K562 (cell line): ENCODE data around the gene UBE2D2. TPM values are rescaled to one million over a fixed set of nuclear protein-coding genes. Genes with fewer than 3 reads are reported as not detected.

Experiments used
- CBFA2T2 ChIP-seq: fragments of 450-650 bp; conservative IDR thresholded peaks from 2 replicates; pipeline ENCODE4 v1.6.1; 2017; ENCODE audit warnings: mild to moderate bottlenecking
- CTBP1 ChIP-seq: fragments of 450-650 bp; IDR thresholded peaks from 2 replicates; pipeline ENCODE4 v1.6.1; 2016; ENCODE audit warnings: borderline replicate concordance
- CTCF ChIP-seq, 3 experiments: IDR thresholded peaks in 2 of 3; conservative IDR thresholded peaks in 1 of 3; 2 replicates each; pipeline ENCODE4 v1.5.1; 2011 to 2012; ENCODE audit warnings: low read length in 3 of 3, mild to moderate bottlenecking in 3 of 3, control low read depth in 2 of 3, improper control_type of control experiment in 1 of 3, inconsistent platforms in 1 of 3, low read depth in 1 of 3, mixed read lengths in 1 of 3, moderate library complexity in 1 of 3; ENCODE audit not compliant: insufficient read depth in 2 of 3
- EP400 ChIP-seq: fragments of 450-650 bp; IDR thresholded peaks from 2 replicates; pipeline ENCODE4 v1.6.1; 2017; ENCODE audit warnings: antibody characterized with exemption, mild to moderate bottlenecking, moderate library complexity
- FIP1L1 ChIP-seq: fragments of 200-400 bp; formaldehyde crosslinking; IDR thresholded peaks from 2 replicates; pipeline ENCODE4 v1.6.1; 2018; ENCODE audit warnings: mild to moderate bottlenecking, low read depth, low read length; ENCODE audit not compliant: poor library complexity, severe bottlenecking
- HDAC1 ChIP-seq, 2 experiments: fragments of 450-650 bp; IDR thresholded peaks; 2 replicates each; pipeline ENCODE4 v1.6.1; 2016 to 2017; ENCODE audit warnings: inconsistent platforms in 1 of 2, mild to moderate bottlenecking in 1 of 2, moderate library complexity in 1 of 2
- HNRNPH1 ChIP-seq: fragments of 200-400 bp; formaldehyde crosslinking; optimal IDR thresholded peaks from 2 replicates; pipeline ENCODE3; 2017; ENCODE audit warnings: low read depth, mild to moderate bottlenecking, low read length, moderate library complexity
- MBD1 ChIP-seq: fragments of 250-450 bp; sonication (Bioruptor Pico); IDR thresholded peaks from 2 replicates; pipeline ENCODE4 v1.8.0; 2022; ENCODE audit warnings: inconsistent platforms
- MXI1 ChIP-seq: IDR thresholded peaks from 2 replicates; pipeline ENCODE4 v1.6.1; 2011; ENCODE audit warnings: low read depth, mild to moderate bottlenecking, improper control_type of control experiment, low read length
- RBBP5 ChIP-seq: fragments of 200-600 bp; sonication (generic); IDR thresholded peaks from 2 replicates; pipeline ENCODE4 v1.6.1; 2012; ENCODE audit warnings: borderline replicate concordance, mild to moderate bottlenecking, low read length, control low read depth, inconsistent platforms; ENCODE audit not compliant: insufficient read depth, poor library complexity, severe bottlenecking
- RBM25 ChIP-seq: fragments of 200-400 bp; formaldehyde crosslinking; IDR thresholded peaks from 2 replicates; pipeline ENCODE4 v1.6.1; 2018; ENCODE audit warnings: low read length, low read depth, moderate library complexity; ENCODE audit not compliant: severe bottlenecking
- SAFB ChIP-seq: fragments of 200-400 bp; formaldehyde crosslinking; IDR thresholded peaks from 2 replicates; pipeline ENCODE4 v1.6.1; 2017; ENCODE audit warnings: low read depth, low read length, borderline replicate concordance
- SAP30 ChIP-seq: fragments of 200-600 bp; sonication (generic); IDR thresholded peaks from 2 replicates; pipeline ENCODE4 v1.6.1; 2012; ENCODE audit warnings: borderline replicate concordance, low read depth, mild to moderate bottlenecking, moderate library complexity, low read length, control low read depth, inconsistent platforms; ENCODE audit not compliant: insufficient read depth, poor library complexity, severe bottlenecking
- TFAP4 ChIP-seq: sonication (generic); formaldehyde crosslinking; IDR thresholded peaks from 2 replicates; pipeline ENCODE4 v1.8.0; 2022; ENCODE audit warnings: missing genetic modification reagents, mild to moderate bottlenecking, moderate library complexity, borderline replicate concordance
- ZFX ChIP-seq: sonication (generic); formaldehyde crosslinking; IDR thresholded peaks from 2 replicates; pipeline ENCODE4 v1.8.0; 2022; ENCODE audit warnings: mild to moderate bottlenecking, missing genetic modification reagents, moderate library complexity
- ZNF263 ChIP-seq: sonication (generic); formaldehyde crosslinking; IDR thresholded peaks from 2 replicates; pipeline ENCODE4 v1.8.0; 2022; ENCODE audit warnings: mild to moderate bottlenecking, missing genetic modification reagents, borderline replicate concordance
- ZNF740 ChIP-seq, 3 experiments: fragments of 200-800 bp in 1 of 3; sonication (Bioruptor generic) in 1 of 3; sonication (generic) in 1 of 3; formaldehyde crosslinking in 1 of 3; IDR thresholded peaks; 2 replicates each; pipeline versions ENCODE4 v1.6.1 to v1.8.0; 2016 to 2022; ENCODE audit warnings: mild to moderate bottlenecking in 2 of 3, missing compliant biosample characterization in 2 of 3, missing genetic modification characterization in 2 of 3, missing genetic modification reagents in 1 of 3
- polyA plus RNA-seq, 8 experiments: library from polyadenylated mRNA; depleted of rRNA in 4 of 8; stranded (reverse) in 5 of 8; unstranded in 3 of 8; fragments of >200 nt; fragmentation: Nextera tagmentation in 2 of 8; fragmentation: Illumina TruSeq in 1 of 8; extraction: Ambion mirVana in 2 of 8; extraction: Trizol in 1 of 8; gene quantifications; 2 replicates each; pipeline versions ENCODE4 v1.2.1 to v1.2.3, GENCODE V29; 2011 to 2014; ENCODE audit warnings: inconsistent platforms in 1 of 8, missing spikeins in 1 of 8
- total RNA-seq, 7 experiments: library from RNA; depleted of rRNA in 6 of 7; stranded (reverse); fragments of >200 nt in 6 of 7; fragmentation: Illumina TruSeq in 2 of 7; extraction: Trizol in 2 of 7; gene quantifications; 2 replicates each; pipeline versions ENCODE4 v1.2.1 to v1.2.3, GENCODE V29; 2011 to 2021; ENCODE audit warnings: low replicate concordance in 1 of 7

Gene UBE2D2
- total and polyA plus RNA-seq, 9 of the 15 experiments (the other 6 are each of a cell fraction or from before 2014, with no cell fraction given): 53.6 to 198 (median 122) TPM

- peak; percentile 35 for TF ChIP-seq CTBP1
- peak; percentile 51; the same call in 1 of the 2 replicates for TF ChIP-seq EP400
- TF ChIP-seq CTCF (IDR thresholded peaks at IDR 0.05 in 2 of 3, conservative IDR thresholded peaks at IDR 0.05 in 1 of 3; ENCODE audit: insufficient read depth in 2 of 3, low read depth in 1 of 3, low read length in 3 of 3): peak in 1 of 3 experiments; percentile 15; a peak in 1 of 6 replicates
- TF ChIP-seq ZFX (CRISPR knock-in tag): peak; percentile 17; the same call in 1 of the 2 replicates
- TF ChIP-seq HDAC1 (IDR thresholded peaks at IDR 0.05): peak in 1 of 2 experiments; percentile 54; a peak in 2 of 4 replicates
- peak; percentile 32; the same call in 1 of the 2 replicates for TF ChIP-seq ZNF263
- no peak for TF ChIP-seq CBFA2T2
- peak; percentile 35 for TF ChIP-seq RBBP5
- TF ChIP-seq HNRNPH1: no peak
- 0 out of 2 replicates have a peak, but pooled peaks have one; percentile 2 for TF ChIP-seq TFAP4 (CRISPR knock-in tag)
- TF ChIP-seq SAP30: peak; percentile 78
- no peak for TF ChIP-seq RBM25
- peak; percentile 89 for TF ChIP-seq ZNF740 (CRISPR knock-in tag; IDR thresholded peaks at IDR 0.05)
- TF ChIP-seq ZNF740 (tag; IDR thresholded peaks at IDR 0.05): no peak
- TF ChIP-seq FIP1L1: peak; percentile 52
- TF ChIP-seq MBD1 (CRISPR knock-in tag): no peak
- TF ChIP-seq MXI1: peak; percentile 13; the same call in 1 of the 2 replicates
- TF ChIP-seq SAFB: peak; percentile 58
Observed at GRCh38 chr5:139649082-139649991, 88.2 kb downstream of the UBE2D2 start (continued).
